ENCODE data around the gene MFGE8.

The MFGE8 gene

DNA sequence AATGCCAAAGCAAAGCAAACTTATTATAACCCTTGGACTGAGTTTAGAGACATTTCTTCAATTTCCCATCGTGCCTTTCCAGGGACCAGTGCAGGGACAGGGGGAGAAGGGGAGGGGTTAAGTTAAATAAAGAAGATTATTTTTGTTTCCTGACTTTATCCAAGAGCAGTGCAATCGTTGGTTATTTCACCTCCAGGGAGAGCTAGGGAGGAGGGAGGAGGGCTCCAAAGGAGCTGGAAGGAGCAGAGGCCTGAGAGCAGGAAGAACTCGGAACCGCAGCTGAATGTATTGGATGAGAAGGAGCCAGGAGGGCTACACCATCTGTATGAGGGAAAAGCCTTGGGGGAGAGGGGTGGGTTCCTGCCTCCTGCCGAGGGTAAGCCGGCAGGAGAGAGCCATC is 38.5 kb downstream of the MFGE8 start:
- TF ChIP-seq CTCF (IDR thresholded peaks at IDR 0.05; ENCODE audit: low read depth, low read length) = no peak
- Histone ChIP-seq H3K4me3 (ENCODE audit: low read depth, low read length) (no peak overlapping the region), H3K27me3 (peaks cover 31% of the 10 kb centered on the region), H3K4me1 (no peaks in the 10 kb centered on the region), H3K9me3 (no peaks in the 10 kb centered on the region), H3K36me3 (no peaks in the 10 kb centered on the region)
- no peak for DNase-seq

GRCh38 chr15:88874275-88874674 is 38.9 kb downstream of the MFGE8 start:
- TF ChIP-seq CTCF (IDR thresholded peaks at IDR 0.05; ENCODE audit: low read depth, low read length) = no peak
- H3K4me3 ChIP-seq (ENCODE audit: low read depth, low read length) = no peak overlapping the region
- H3K36me3 ChIP-seq = no peaks in the 10 kb centered on the region
- peaks cover 31% of the 10 kb centered on the region for H3K27me3 ChIP-seq
- DNase-seq = no peak
- H3K9me3 ChIP-seq = no peaks in the 10 kb centered on the region
- no peaks in the 10 kb centered on the region for H3K4me1 ChIP-seq

- Histone ChIP-seq H3K4me1 (no peaks in the 10 kb centered on the region), H3K27me3 (peaks cover 36% of the 10 kb centered on the region), H3K4me3 (ENCODE audit: low read depth, low read length) (no peak overlapping the region), H3K36me3 (no peaks in the 10 kb centered on the region), H3K9me3 (no peaks in the 10 kb centered on the region)
- TF ChIP-seq CTCF (IDR thresholded peaks at IDR 0.05; ENCODE audit: low read depth, low read length) = no peak
- no peak for DNase-seq
These were observed 39.4 kb downstream of the MFGE8 start for GRCh38 chr15:88873786-88874185.

GRCh38 chr15:88872706-88873105 is 40.5 kb downstream of the MFGE8 start:
- Histone ChIP-seq H3K9me3 (no peaks in the 10 kb centered on the region), H3K27me3 (peaks cover 37% of the 10 kb centered on the region), H3K4me1 (no peaks in the 10 kb centered on the region), H3K36me3 (no peaks in the 10 kb centered on the region), H3K4me3 (ENCODE audit: low read depth, low read length) (no peak overlapping the region)
- no peak for TF ChIP-seq CTCF (IDR thresholded peaks at IDR 0.05; ENCODE audit: low read depth, low read length)
- DNase-seq = no peak

DNA sequence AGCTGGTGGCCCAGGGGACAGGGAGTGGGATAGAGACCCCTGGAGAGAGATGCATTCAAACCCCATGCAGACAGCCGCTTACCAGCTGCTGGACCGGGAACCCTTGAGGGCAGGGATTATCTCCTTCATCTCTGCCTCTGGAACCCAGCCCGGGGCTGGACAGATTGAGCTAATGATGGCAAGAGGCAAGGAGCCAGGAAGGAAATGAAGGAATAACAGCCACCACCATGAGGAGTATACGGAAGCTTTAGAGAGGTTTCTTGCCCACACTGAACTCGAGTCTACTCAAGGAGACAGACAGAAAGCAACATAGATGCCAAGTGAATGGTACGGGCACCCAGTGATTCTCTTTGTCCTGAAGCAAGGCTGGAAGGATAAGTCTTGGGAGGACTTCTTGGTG is 41.1 kb downstream of the MFGE8 start:
- no peak for TF ChIP-seq CTCF (IDR thresholded peaks at IDR 0.05; ENCODE audit: low read depth, low read length)
- Histone ChIP-seq H3K36me3 (no peaks in the 10 kb centered on the region), H3K27me3 (peaks cover 37% of the 10 kb centered on the region), H3K4me3 (ENCODE audit: low read depth, low read length) (no peak overlapping the region), H3K9me3 (no peaks in the 10 kb centered on the region), H3K4me1 (no peaks in the 10 kb centered on the region)
- no peak for DNase-seq

DNA sequence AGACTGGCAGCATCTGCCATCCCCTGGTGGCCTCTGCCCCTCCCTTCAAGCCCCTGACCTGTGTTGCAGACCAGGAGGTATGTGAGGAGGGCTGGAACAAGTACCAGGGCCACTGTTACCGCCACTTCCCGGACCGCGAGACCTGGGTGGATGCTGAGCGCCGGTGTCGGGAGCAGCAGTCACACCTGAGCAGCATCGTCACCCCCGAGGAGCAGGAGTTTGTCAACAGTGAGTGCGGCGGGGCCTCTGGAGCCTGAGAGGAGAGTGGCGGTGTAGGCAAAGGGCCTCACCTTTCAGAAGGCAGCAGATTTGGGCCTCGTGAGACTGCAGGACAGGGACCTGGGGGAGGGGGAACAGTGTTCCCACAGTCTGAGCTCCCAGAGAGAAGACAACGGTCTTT is 41.9 kb downstream of the MFGE8 start:
- no peak for TF ChIP-seq CTCF (IDR thresholded peaks at IDR 0.05; ENCODE audit: low read depth, low read length)
- Histone ChIP-seq H3K36me3 (no peaks in the 10 kb centered on the region), H3K4me1 (no peaks in the 10 kb centered on the region), H3K27me3 (peaks cover 37% of the 10 kb centered on the region), H3K9me3 (no peaks in the 10 kb centered on the region), H3K4me3 (ENCODE audit: low read depth, low read length) (no peak overlapping the region)
- DNase-seq = no peak

Data from BE2C (cell line).